ENCODE measurements around the gene HIPK1. TPM values are rescaled to one million over a fixed set of nuclear protein-coding genes. Genes with fewer than 3 reads are reported as not detected.

HIPK1 gene
- total and polyA plus RNA-seq, 10 of the 15 experiments (the other 5 are each of a cell fraction or from before 2014, with no cell fraction given) = 4.2 to 33.9 (median 11.4) TPM

DNA sequence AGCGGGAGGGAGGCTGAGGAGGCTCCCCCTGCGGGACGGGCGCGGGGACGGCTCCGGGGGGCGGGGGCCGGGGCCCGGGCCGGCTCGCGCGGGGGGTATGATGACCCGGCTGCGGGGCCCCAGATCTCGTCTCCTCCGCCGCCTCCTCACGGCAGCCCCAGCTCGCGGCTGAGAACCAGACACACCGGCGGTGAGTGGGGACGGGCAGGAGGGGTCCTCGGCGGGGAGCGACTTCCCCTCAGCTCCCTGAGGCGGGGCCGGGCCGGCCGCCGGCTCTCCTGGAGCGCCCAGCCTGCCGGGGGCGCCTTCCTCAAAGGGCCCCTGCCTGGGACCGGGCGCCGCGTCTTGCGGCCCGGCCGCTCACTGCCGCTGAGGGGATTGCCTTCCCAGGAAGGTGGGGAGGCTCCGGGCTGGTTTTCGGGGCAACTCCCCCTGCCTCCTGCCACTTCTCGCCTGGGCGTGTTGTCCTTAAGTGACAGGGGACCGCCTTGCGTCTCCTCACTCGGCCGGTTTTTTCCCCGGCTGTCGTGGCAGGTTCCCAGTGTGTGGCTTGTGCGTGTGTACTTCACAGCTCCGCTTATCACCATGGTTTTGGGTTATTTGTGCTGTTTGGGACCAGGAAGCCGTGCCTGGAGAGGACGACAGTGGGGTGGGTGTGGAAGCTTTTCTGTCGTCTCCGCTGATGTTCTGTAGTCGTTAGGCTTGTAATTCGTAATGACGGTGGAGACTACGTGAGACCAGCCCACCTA is 800 bp downstream of the HIPK1 start (continued):
- peak; percentile 2 for TF ChIP-seq CUX1 (IDR thresholded peaks at IDR 0.05; ENCODE audit: insufficient replicate concordance, low read depth, low read length)
- TF ChIP-seq, protein P1, sequence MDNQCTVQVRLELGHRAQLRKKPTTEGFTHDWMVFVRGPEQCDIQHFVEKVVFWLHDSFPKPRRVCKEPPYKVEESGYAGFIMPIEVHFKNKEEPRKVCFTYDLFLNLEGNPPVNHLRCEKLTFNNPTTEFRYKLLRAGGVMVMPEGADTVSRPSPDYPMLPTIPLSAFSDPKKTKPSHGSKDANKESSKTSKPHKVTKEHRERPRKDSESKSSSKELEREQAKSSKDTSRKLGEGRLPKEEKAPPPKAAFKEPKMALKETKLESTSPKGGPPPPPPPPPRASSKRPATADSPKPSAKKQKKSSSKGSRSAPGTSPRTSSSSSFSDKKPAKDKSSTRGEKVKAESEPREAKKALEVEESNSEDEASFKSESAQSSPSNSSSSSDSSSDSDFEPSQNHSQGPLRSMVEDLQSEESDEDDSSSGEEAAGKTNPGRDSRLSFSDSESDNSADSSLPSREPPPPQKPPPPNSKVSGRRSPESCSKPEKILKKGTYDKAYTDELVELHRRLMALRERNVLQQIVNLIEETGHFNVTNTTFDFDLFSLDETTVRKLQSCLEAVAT (IDR thresholded peaks at IDR 0.05) = peak; percentile 81
- no peak for TF ChIP-seq E2F8 (IDR thresholded peaks at IDR 0.05; ENCODE audit: low read depth, partially characterized antibody)
- no peak for TF ChIP-seq PML (IDR thresholded peaks at IDR 0.05; ENCODE audit: low read length)
- TF ChIP-seq RBBP5 (conservative IDR thresholded peaks at IDR 0.05) = 0 out of 2 replicates have a peak, but pooled peaks have one; percentile 16
- TF ChIP-seq SPI1 (IDR thresholded peaks at IDR 0.05; ENCODE audit: borderline replicate concordance, insufficient read depth, low read depth, low read length) = 0 out of 2 replicates have a peak, but pooled peaks have one; percentile 5
- TF ChIP-seq, protein P2, sequence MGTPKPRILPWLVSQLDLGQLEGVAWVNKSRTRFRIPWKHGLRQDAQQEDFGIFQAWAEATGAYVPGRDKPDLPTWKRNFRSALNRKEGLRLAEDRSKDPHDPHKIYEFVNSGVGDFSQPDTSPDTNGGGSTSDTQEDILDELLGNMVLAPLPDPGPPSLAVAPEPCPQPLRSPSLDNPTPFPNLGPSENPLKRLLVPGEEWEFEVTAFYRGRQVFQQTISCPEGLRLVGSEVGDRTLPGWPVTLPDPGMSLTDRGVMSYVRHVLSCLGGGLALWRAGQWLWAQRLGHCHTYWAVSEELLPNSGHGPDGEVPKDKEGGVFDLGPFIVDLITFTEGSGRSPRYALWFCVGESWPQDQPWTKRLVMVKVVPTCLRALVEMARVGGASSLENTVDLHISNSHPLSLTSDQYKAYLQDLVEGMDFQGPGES (IDR thresholded peaks at IDR 0.05) = no peak
- no peak for TF ChIP-seq SKIL (IDR thresholded peaks at IDR 0.05; ENCODE audit: low read depth, poor library complexity, severe bottlenecking)
- no peak for TF ChIP-seq NFYB (IDR thresholded peaks at IDR 0.05; ENCODE audit: insufficient read depth, low read depth, low read length)
- TF ChIP-seq DPF2 (IDR thresholded peaks at IDR 0.05) = no peak
- TF ChIP-seq, protein P3, sequence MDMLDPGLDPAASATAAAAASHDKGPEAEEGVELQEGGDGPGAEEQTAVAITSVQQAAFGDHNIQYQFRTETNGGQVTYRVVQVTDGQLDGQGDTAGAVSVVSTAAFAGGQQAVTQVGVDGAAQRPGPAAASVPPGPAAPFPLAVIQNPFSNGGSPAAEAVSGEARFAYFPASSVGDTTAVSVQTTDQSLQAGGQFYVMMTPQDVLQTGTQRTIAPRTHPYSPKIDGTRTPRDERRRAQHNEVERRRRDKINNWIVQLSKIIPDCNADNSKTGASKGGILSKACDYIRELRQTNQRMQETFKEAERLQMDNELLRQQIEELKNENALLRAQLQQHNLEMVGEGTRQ (IDR thresholded peaks at IDR 0.05; ENCODE audit: borderline replicate concordance, low read depth, low read length) = no peak
- TF ChIP-seq POU2F2 (IDR thresholded peaks at IDR 0.05; ENCODE audit: borderline replicate concordance, low read depth, low read length) = no peak
- TF ChIP-seq SMARCA5 (IDR thresholded peaks at IDR 0.05) = peak; percentile 40; the same call in 1 of the 2 replicates
- 0 out of 2 replicates have a peak, but pooled peaks have one; percentile 54 for TF ChIP-seq NBN (IDR thresholded peaks at IDR 0.05)
- TF ChIP-seq NR2C1 (IDR thresholded peaks at IDR 0.05) = no peak

All from GM12878 (cell line).